Uterus (tissue), 4 donors: Measurements from ENCODE around the gene NOSTRIN. TPM values are rescaled to one million over a fixed set of nuclear protein-coding genes. Genes with fewer than 3 reads are reported as not detected.

Experiments used
- DNase-seq, 2 donors: peaks; one replicate each; pipeline ENCODE4 v3.0.0-alpha.2; 2019 to 2020
- H3K27ac ChIP-seq, 2 donors: fragments of 200-600 bp; sonication (generic); 1 replicate in 1 of 2; 2 replicates in 1 of 2; pipeline ENCODE4 v1.5.1; 2016 to 2018
- H3K27me3 ChIP-seq, 2 donors: fragments of 200-600 bp; sonication (generic); one replicate each; pipeline ENCODE4 v1.5.1; 2018 to 2019; ENCODE audit warnings: control low read depth in 1 of 2
- H3K36me3 ChIP-seq, 2 donors: fragments of 200-600 bp; sonication (generic); one replicate each; pipeline ENCODE4 v1.5.1; 2019; ENCODE audit warnings: control low read depth in 1 of 2
- H3K4me1 ChIP-seq, 2 donors: fragments of 200-600 bp; sonication (generic); one replicate each; pipeline ENCODE4 v1.5.1; 2018 to 2019; ENCODE audit warnings: control low read depth in 1 of 2
- H3K4me3 ChIP-seq, 2 donors: fragments of 200-600 bp; sonication (generic); 1 replicate in 1 of 2; 2 replicates in 1 of 2; pipeline ENCODE4 v1.5.1; 2018 to 2019; ENCODE audit warnings: mild to moderate bottlenecking in 1 of 2
- H3K9me3 ChIP-seq, 2 donors: fragments of 200-600 bp; sonication (generic); one replicate each; pipeline ENCODE4 v1.5.1; 2019; ENCODE audit warnings: control low read depth in 1 of 2
- POLR2A ChIP-seq, 2 donors: fragments of 450-650 bp; IDR thresholded peaks; one replicate each; pipeline ENCODE4 v1.6.1; 2016; ENCODE audit warnings: antibody characterized with exemption in 2 of 2, mild to moderate bottlenecking in 1 of 2, moderate library complexity in 1 of 2
- intact Hi-C: fragments of 100-400 bp; cut with DNase I; formaldehyde crosslinking; loops from one replicate; pipeline ENCODE4 v1.15.1; 2023; ENCODE audit warnings: low total_unique reads
- total RNA-seq, 4 donors: library from RNA; depleted of rRNA in 3 of 4; stranded (reverse); fragments of >200 nt in 3 of 4; gene quantifications; one replicate each; pipeline versions ENCODE4 v1.1.0 to v1.2.4, GENCODE V29; 2014 to 2023
- TF ChIP-seq, protein P1 (sequence below), 4 experiments: fragments of 200-600 bp in 2 of 4; fragments of 450-650 bp in 2 of 4; sonication (generic) in 2 of 4; IDR thresholded peaks; one replicate each; pipeline ENCODE4 v1.5.1; 2016 to 2019; ENCODE audit warnings: antibody characterized with exemption in 4 of 4, mild to moderate bottlenecking in 2 of 4, moderate library complexity in 1 of 4
- donor health status: DM: yes; HTN: yes; CAD: no.

The NOSTRIN gene
- total RNA-seq, 4 donors from 2014 or later, result 27.5 to 192 (median 147) TPM

DNA sequence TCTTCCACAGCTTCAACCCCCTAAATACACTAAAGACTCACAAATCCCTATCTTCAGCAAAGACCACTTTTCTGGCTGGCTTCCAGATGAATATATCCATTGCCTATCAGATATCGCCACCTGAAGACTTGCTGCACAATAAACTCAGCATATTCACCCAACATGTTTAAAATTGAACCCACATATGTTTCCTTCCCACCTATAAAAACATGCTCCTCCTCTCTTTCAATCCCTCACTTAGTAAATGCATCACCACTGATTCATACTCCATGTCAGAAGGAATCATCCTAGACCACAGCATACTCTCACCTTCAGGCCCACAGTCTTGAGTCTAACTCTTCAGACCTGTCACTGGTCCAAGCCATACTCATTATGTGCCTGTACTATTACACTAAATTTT is 82.5 kb downstream of the NOSTRIN start:
- Histone ChIP-seq H3K27me3 (no peaks in the 10 kb centered on the region), H3K4me3 (no peak overlapping the region), H3K36me3 (no peaks in the 10 kb centered on the region), H3K27ac (no peak overlapping the region), H3K4me1 (no peaks in the 10 kb centered on the region), H3K9me3 (no peaks in the 10 kb centered on the region)
- intact Hi-C loops, result no loop called here
- TF ChIP-seq POLR2A (IDR thresholded peaks at IDR 0.05), result no peak
- TF ChIP-seq, protein P1, sequence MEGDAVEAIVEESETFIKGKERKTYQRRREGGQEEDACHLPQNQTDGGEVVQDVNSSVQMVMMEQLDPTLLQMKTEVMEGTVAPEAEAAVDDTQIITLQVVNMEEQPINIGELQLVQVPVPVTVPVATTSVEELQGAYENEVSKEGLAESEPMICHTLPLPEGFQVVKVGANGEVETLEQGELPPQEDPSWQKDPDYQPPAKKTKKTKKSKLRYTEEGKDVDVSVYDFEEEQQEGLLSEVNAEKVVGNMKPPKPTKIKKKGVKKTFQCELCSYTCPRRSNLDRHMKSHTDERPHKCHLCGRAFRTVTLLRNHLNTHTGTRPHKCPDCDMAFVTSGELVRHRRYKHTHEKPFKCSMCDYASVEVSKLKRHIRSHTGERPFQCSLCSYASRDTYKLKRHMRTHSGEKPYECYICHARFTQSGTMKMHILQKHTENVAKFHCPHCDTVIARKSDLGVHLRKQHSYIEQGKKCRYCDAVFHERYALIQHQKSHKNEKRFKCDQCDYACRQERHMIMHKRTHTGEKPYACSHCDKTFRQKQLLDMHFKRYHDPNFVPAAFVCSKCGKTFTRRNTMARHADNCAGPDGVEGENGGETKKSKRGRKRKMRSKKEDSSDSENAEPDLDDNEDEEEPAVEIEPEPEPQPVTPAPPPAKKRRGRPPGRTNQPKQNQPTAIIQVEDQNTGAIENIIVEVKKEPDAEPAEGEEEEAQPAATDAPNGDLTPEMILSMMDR (IDR thresholded peaks at IDR 0.05), result no peak
- no peak for DNase-seq

DNA sequence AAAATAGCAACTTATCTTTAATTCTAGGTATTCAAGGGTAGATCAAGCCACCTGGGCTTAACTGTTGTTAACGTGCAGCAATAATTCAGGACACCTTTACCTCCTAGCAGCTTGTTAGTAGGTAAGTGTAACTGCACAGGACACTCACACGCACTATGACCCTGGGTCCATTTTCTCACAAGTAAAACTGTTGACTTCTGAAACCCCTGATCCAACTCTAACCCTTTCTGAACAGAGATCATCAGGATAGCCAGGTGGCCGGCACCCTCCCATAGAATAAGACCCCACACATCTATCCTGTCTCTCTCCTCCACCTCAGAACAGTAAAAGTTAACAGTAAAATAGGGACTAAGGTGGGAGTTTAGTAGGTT is 87.2 kb downstream of the NOSTRIN start:
- H3K4me3 ChIP-seq, result no peak overlapping the region
- intact Hi-C loops, result no loop called here
- no peak for DNase-seq
- no peaks in the 10 kb centered on the region for H3K4me1 ChIP-seq
- H3K27me3 ChIP-seq, result no peaks in the 10 kb centered on the region
- H3K9me3 ChIP-seq, result no peaks in the 10 kb centered on the region
- TF ChIP-seq POLR2A (IDR thresholded peaks at IDR 0.05), result no peak
- TF ChIP-seq, protein P1 (IDR thresholded peaks at IDR 0.05), result no peak
- H3K36me3 ChIP-seq, result no peaks in the 10 kb centered on the region
- H3K27ac ChIP-seq, result no peak overlapping the region

DNA sequence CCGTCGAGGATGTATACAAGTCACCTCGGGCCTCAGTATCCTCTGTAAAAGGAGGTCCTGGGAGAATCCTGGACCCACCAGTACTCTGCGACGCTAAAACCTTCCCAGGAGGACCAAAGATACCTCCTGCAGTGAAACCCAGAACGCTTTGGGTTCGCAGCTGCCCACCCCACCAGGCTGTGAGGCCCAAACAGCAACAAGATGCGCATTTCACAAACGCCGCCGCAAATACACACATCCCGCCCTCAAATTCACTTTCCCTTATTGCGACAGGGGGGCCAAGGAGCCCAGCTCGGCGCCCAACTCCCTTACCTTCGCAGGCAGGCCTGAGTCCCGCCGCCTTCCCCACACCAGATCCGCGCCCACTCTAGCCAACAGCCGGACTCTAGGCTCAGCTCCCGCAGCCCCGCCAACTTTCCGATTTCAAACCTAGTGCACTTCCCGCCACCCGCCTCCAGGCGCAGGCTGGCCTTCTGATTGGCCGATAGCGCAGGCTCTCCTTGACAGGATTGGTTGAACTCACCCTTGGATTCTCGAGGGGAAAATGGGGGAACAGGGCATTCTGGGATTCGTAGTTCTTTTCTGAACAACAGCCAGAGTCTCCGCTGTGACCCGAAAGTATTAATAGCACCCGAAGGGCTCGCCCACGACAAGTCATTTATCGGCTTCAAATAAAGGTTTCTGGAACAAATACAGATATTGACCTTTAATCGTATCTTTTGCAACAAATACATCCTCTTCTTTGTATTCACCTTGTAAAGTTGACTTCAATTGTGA is 87.8 kb downstream of the NOSTRIN start, which contains the start of gene SPC25:
Gene SPC25, minus strand, starts transcription at position 425 of the 777 bp plus-strand sequence. CDS start 911 bp downstream, outside the sequence.
- no peaks in the 10 kb centered on the region for H3K4me1 ChIP-seq
- TF ChIP-seq, protein P1 (IDR thresholded peaks at IDR 0.05), result no peak
- TF ChIP-seq POLR2A (IDR thresholded peaks at IDR 0.05), result no peak
- peak within 1 kb of the TSS; percentile 32 to 45 for H3K4me3 ChIP-seq
- no peaks in the 10 kb centered on the region for H3K9me3 ChIP-seq
- H3K27ac ChIP-seq, result no peak within 1 kb of the TSS
- peak; percentile 84 to 85 for DNase-seq
- H3K36me3 ChIP-seq, result no peaks in the 10 kb centered on the region
- H3K27me3 ChIP-seq, result no peaks in the 10 kb centered on the region
- intact Hi-C loops, result no loop called here

DNA sequence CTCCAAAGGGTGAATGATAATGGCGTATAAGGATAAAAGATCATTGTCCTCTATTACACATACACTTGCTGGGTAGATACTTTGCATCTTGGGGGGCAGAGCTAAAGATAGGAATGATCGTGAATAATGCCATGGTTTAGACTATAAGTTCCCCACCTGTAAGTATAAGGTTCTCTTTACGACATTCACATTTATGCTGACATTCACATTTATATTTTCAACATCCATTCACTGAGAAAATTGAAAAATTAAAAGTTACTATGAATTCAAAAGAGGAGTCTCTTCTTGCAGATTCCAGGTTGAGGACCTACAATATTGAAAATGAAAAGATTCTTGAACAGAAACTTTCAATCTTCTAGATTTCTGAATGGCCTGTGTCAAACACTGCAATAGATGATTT is 89.9 kb downstream of the NOSTRIN start:
- intact Hi-C loops, result no loop called here
- Histone ChIP-seq H3K4me3 (no peak overlapping the region), H3K27ac (no peak overlapping the region), H3K4me1 (no peaks in the 10 kb centered on the region), H3K36me3 (no peaks in the 10 kb centered on the region), H3K9me3 (no peaks in the 10 kb centered on the region), H3K27me3 (no peaks in the 10 kb centered on the region)
- no peak for DNase-seq
- TF ChIP-seq POLR2A (IDR thresholded peaks at IDR 0.05), result no peak
- TF ChIP-seq, protein P1 (IDR thresholded peaks at IDR 0.05), result no peak

DNA sequence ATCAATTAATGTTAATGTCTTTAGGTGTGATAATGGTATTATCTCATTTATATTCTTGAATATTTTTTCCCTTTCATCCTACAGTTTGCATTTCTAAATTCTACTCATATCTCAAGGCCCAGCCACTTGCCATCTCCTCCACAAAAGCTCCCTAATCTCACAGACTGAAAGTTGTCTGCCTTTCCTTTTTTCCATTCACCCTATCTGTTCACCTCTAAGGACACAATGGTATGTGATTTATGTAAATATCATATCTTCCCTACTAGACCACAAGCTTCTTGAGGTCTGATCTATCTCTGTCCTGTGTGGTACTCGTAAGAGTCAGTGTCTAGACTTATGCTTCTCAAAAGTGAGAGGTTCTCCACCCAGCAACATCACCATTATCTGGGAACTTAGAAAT is 91.7 kb downstream of the NOSTRIN start:
- no peaks in the 10 kb centered on the region for H3K36me3 ChIP-seq
- no peak overlapping the region for H3K4me3 ChIP-seq
- H3K27ac ChIP-seq, result no peak overlapping the region
- H3K9me3 ChIP-seq, result no peaks in the 10 kb centered on the region
- no peaks in the 10 kb centered on the region for H3K27me3 ChIP-seq
- DNase-seq, result no peak
- intact Hi-C loops, result no loop called here
- no peak for TF ChIP-seq POLR2A (IDR thresholded peaks at IDR 0.05)
- TF ChIP-seq, protein P1 (IDR thresholded peaks at IDR 0.05), result no peak
- H3K4me1 ChIP-seq, result no peaks in the 10 kb centered on the region
